Stomach (tissue), 9 donors: Measurements from ENCODE around the gene NDEL1. TPM values are rescaled to one million over a fixed set of nuclear protein-coding genes. Genes with fewer than 3 reads are reported as not detected.
"Not testable (repeated sequence)": the region's sequence is repeated elsewhere in the genome, so short reads cannot be mapped to it uniquely, and the experiment has no call there.

Source experiments
- DNase-seq, 2 donors: peaks; one replicate each; pipeline versions ENCODE4 v3.0.0 to v3.0.0-alpha.2; 2013 to 2019
- H3K27ac ChIP-seq, 5 donors: fragments of 200-600 bp in 4 of 5; sonication (generic) in 4 of 5; one replicate each; pipeline ENCODE4 v1.5.1; 2013 to 2019; ENCODE audit warnings: mild to moderate bottlenecking in 1 of 5, moderate library complexity in 1 of 5
- H3K27me3 ChIP-seq, 3 donors: fragments of 200-600 bp; sonication (generic); one replicate each; pipeline ENCODE4 v1.5.1; 2017 to 2019; ENCODE audit warnings: mixed run types in 1 of 3
- H3K36me3 ChIP-seq, 4 donors: fragments of 200-600 bp; sonication (generic); 1 replicate in 3 of 4; 2 replicates in 1 of 4; pipeline ENCODE4 v1.5.1; 2016 to 2019
- H3K4me1 ChIP-seq, 4 donors: fragments of 200-600 bp; sonication (generic); one replicate each; pipeline ENCODE4 v1.5.1; 2016 to 2019
- H3K4me3 ChIP-seq, 4 donors: fragments of 200-600 bp; sonication (generic) in 3 of 4; one replicate each; pipeline ENCODE4 v1.5.1; 2016 to 2019; ENCODE audit warnings: mild to moderate bottlenecking in 1 of 4
- H3K9me3 ChIP-seq, 4 donors: fragments of 200-600 bp; sonication (generic); one replicate each; pipeline ENCODE4 v1.5.1; 2016 to 2019
- CTCF ChIP-seq, 7 experiments: fragments of 450-650 bp in 4 of 7; fragments of 200-600 bp in 3 of 7; sonication (generic) in 3 of 7; IDR thresholded peaks; one replicate each; pipeline ENCODE4 v1.5.1; 2016 to 2019; ENCODE audit warnings: antibody characterized with exemption in 7 of 7, control low read depth in 2 of 7, mild to moderate bottlenecking in 1 of 7
- EP300 ChIP-seq: sonication (generic); formaldehyde crosslinking; IDR thresholded peaks from one replicate; pipeline ENCODE4 v1.6.1; 2017; ENCODE audit warnings: antibody characterized with exemption
- POLR2A ChIP-seq, 4 donors: fragments of 450-650 bp; IDR thresholded peaks; one replicate each; pipeline ENCODE4 v1.6.1; 2016; ENCODE audit warnings: antibody characterized with exemption in 4 of 4, control low read depth in 2 of 4, mild to moderate bottlenecking in 1 of 4, moderate library complexity in 1 of 4
- POLR2AphosphoS5 ChIP-seq, 3 donors: sonication (generic); formaldehyde crosslinking; IDR thresholded peaks; one replicate each; pipeline ENCODE4 v1.6.1; 2016; ENCODE audit warnings: antibody characterized with exemption in 3 of 3
- WGBS, 5 donors: extraction: QIAGEN DNeasy Blood & Tissue Kit in 3 of 5; methylation state at CpG; one replicate each; pipeline versions ENCODE4 v1.1.5 to v1.1.7; 2013 to 2018; 5-methylcytosine and 5-hydroxymethylcytosine counted together
- intact Hi-C: fragments of 100-400 bp; cut with DNase I; formaldehyde crosslinking; loops from one replicate; pipeline ENCODE4 v1.15.1; 2023; ENCODE audit warnings: low total_unique reads
- polyA plus RNA-seq, 3 donors: library from polyadenylated mRNA; stranded (reverse); fragments of 200-250 nt; gene quantifications; one replicate each; pipeline ENCODE4 v1.2.3, GENCODE V29; 2013
- total RNA-seq, 5 donors: library from RNA; depleted of rRNA; stranded (reverse); fragments of >200 nt; gene quantifications; one replicate each; pipeline versions ENCODE4 v1.1.0 to v1.2.3, GENCODE V29; 2014 to 2016
- donor health status: healthy with polysubstance abuse.
- donor health status: Bipolar disorder and iron deficiency.
- donor health status: healthy.

Gene NDEL1
- total and polyA plus RNA-seq, 8 donors = 12.8 to 102 (median 42.9) TPM

DNA sequence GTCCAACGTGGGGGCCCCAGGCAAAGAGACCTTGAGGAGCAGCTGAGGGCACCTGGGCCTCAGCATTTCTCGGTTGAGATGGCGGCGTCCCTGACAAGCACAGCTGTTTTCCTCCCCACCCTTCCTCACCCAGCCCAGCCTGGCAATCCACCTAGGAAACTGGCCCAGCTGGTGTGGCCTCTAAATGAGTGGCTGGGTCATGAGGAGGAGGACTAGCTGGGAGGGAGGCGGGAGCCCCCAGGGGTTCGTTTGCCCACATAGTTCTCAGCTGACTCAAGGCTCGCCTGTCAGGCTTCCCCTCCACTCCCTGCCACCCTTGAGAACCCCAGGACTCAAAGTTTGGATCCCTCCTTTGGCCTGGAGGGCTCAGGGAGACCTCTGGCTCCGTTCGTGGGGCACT lies 44.0 kb upstream of the NDEL1 start:
- Histone ChIP-seq H3K9me3 (no peaks in the 10 kb centered on the region), H3K27ac (no peak overlapping the region), H3K4me1 (peaks cover 0 to 4% (median 0%) of the 10 kb centered on the region in 4 donors), H3K36me3 (no peaks in the 10 kb centered on the region), H3K27me3 (peaks cover 0 to 45% (median 12%) of the 10 kb centered on the region in 3 donors), H3K4me3 (no peak overlapping the region)
- no peak for DNase-seq
- TF ChIP-seq EP300 (no peak), POLR2A (IDR thresholded peaks at IDR 0.05) (no peak), CTCF (IDR thresholded peaks at IDR 0.05) (no peak), POLR2AphosphoS5 (IDR thresholded peaks at IDR 0.05) (no peak)
- intact Hi-C loops = no loop called here
- WGBS, 5 donors = 8 to 27% (median 23%) methylated on average over 2 to 9 of the region's 9 CpGs

DNA sequence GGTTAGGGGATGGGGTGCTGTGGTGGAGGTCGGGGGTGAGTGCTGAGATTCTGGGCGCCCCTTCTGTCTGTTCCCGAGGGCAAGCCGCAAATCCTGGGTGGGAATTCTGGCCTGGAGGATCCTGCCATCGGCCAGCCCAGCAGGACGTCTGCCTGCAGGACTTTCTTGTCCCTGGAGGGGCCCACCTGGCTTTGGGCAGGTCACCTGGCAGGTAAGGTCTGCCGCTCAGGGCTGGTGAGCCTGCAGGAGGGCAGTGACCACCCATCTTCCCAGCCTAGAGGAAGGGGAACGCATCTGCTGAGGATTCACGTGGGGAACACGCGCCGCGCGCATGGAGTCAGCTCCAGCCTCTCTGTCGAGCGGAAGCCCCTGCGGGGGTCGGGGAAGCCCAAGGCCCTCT lies 43.4 kb upstream of the NDEL1 start:
- no peak overlapping the region for H3K27ac ChIP-seq
- H3K4me3 ChIP-seq = no peak overlapping the region
- TF ChIP-seq POLR2AphosphoS5 (IDR thresholded peaks at IDR 0.05) = no peak
- no peak for TF ChIP-seq POLR2A (IDR thresholded peaks at IDR 0.05)
- TF ChIP-seq EP300 = no peak
- H3K27me3 ChIP-seq = peaks cover 0 to 51% (median 18%) of the 10 kb centered on the region in 3 donors
- WGBS, 5 donors = 66 to 73% (median 69%) methylated on average over 18 of the region's 18 CpGs; no CpG with 5 or more reads in 1 of the 5 donors
- no peaks in the 10 kb centered on the region for H3K9me3 ChIP-seq
- peaks cover 0 to 4% (median 0%) of the 10 kb centered on the region in 4 donors for H3K4me1 ChIP-seq
- H3K36me3 ChIP-seq = no peaks in the 10 kb centered on the region
- intact Hi-C loops = no loop called here
- DNase-seq = no peak

- WGBS, 5 donors = 84 to 93% (median 85%) methylated on average over 13 to 46 of the region's 46 CpGs
- no peak for DNase-seq
- TF ChIP-seq POLR2AphosphoS5 (IDR thresholded peaks at IDR 0.05) (no peak), POLR2A (IDR thresholded peaks at IDR 0.05) (no peak), CTCF (IDR thresholded peaks at IDR 0.05) (no peak), EP300 (no peak)
- Histone ChIP-seq H3K27me3 (peaks cover 0 to 57% (median 24%) of the 10 kb centered on the region in 3 donors), H3K27ac (no peak overlapping the region), H3K4me3 (no peak overlapping the region), H3K36me3 (no peaks in the 10 kb centered on the region), H3K4me1 (peaks cover 0 to 4% (median 0%) of the 10 kb centered on the region in 4 donors), H3K9me3 (no peaks in the 10 kb centered on the region)
- intact Hi-C loops = no loop called here
These were observed 42.8 kb upstream of the NDEL1 start for GRCh38 chr17:8392674-8393469.

DNA sequence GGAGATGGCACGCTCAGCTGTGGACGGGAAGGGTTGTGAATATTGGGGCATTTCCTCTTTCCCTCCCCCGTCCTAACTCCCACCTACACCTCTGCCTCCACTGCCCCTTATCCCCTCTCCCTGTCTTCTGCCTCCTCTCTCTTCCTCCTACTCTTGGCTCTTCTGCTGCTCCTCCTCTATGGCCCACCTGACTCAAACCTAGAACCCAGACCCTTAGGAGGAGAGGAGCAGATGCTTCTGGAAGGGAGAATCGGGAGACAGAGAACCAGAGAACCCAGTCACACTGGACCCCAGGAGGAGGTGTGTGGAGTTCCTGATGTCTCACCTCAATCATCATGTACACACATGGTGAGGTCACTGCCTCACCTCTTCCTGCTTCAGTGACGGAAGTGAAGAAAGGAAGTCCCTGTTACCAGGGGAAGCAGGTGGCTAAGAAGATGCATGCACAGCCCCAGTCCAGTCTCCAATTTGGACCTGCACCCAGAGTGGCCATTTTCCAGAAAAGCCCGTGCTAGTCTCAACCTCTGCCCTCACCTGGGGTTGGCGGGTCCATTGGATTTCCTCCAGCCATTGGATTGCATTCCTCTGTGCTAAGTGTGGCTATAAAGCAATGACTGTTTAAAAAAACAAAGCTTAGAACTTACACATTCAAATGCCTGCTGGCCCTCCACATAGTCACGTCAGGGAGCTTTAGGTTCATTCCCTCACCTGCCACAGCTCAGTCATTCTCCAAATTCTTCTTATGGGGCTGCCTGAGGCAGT lies 42.0 kb upstream of the NDEL1 start:
- H3K9me3 ChIP-seq = no peaks in the 10 kb centered on the region
- no peak overlapping the region for H3K27ac ChIP-seq
- H3K36me3 ChIP-seq = no peaks in the 10 kb centered on the region
- peak in 1 of 3 donors; percentile 40 for TF ChIP-seq POLR2AphosphoS5 (IDR thresholded peaks at IDR 0.05)
- TF ChIP-seq EP300 = no peak
- H3K27me3 ChIP-seq = peaks cover 0 to 64% (median 25%) of the 10 kb centered on the region in 3 donors
- WGBS, 5 donors = 52 to 71% (median 54%) methylated on average over 7 to 8 of the region's 8 CpGs
- intact Hi-C loops = no loop called here
- no peak overlapping the region for H3K4me3 ChIP-seq
- peaks cover 0 to 4% (median 0%) of the 10 kb centered on the region in 4 donors for H3K4me1 ChIP-seq
- DNase-seq = peak in 1 of 2 donors; percentile 65

DNA sequence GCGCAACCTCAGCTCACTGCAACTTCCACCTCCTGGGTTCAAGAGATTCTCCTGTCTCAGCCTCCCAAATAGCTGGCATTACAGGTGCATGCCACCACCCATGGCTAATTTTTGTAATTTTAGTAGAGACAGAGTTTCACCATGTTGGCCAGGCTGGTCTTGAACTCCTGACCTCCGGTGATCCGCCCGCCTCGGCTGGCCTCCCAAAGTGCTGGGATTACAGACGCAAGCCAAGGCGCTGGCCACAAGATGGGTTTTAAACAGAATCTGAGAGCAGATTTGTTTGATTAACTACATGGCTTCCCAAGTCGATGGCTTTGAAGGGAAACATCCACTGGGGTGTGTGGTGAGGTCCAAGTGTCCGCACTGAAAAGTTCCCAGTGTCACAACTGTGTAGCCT lies 41.2 kb upstream of the NDEL1 start:
- H3K27me3 ChIP-seq = peaks cover 0 to 73% (median 25%) of the 10 kb centered on the region in 3 donors
- H3K4me3 ChIP-seq = not testable (repeated sequence)
- WGBS, 5 donors = 78 to 88% (median 86%) methylated on average over 9 of the region's 9 CpGs

More for the DNA sequence above, 41.2 kb upstream of the NDEL1 start:
- intact Hi-C loops, H3K9me3 ChIP-seq, H3K27ac ChIP-seq, H3K4me1 ChIP-seq, H3K36me3 ChIP-seq, DNase-seq: not testable (repeated sequence)
